Measurements from ENCODE around the gene PTTG1IP. TPM values are rescaled to one million over a fixed set of nuclear protein-coding genes. Genes with fewer than 3 reads are reported as not detected.

The PTTG1IP gene
- total and polyA plus RNA-seq, 2 donors (not counting 1 experiment from before 2014, with no cell fraction given) = 229 to 240 TPM

DNA sequence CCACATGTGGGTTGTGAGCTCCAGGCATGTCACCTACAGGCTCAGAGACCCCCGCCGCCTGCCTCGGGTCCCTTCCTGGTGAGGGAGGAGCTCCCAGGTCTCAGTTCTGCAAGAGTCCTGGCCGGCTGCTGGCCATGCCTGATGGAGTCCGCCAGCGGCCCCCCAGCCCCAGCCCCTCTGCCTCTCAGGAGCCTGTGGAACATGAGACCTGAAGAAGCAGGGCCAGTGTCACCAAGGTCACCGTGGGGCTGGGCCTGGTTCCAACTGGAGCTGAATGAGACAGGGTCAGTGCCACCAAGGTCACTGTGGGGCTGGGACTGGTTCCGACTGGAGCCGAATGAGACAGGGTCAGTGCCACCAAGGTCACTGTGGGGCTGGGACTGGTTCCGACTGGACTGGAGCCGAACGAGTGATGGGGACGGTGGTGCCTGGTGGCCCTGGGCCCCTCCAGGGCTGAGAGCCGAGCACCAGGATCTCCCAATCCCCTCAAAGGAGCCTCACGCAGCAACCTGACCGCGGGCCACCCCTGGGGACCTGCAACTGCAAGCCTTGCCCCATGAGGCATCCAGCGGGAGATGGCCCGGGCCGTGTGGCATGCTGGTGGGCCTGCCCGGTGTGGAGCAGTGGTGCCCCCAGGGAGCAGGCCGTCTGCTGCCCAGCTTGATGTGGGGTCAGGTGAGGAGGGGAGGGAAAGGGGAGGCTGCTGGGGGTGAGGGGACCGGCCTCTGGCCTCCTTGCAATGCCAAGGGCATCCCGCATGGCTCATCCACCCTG lies 14.5 kb upstream of the PTTG1IP start:
- Histone ChIP-seq H2AFZ (ENCODE audit: low read length) (no peak overlapping the region), H3K4me1 (ENCODE audit: control insufficient read depth, extremely low read depth, insufficient read depth, low read length) (no peaks in the 10 kb centered on the region), H3K27me3 (ENCODE audit: control insufficient read depth, insufficient read depth, low read length) (peaks cover 4% of the 10 kb centered on the region), H4K20me1 (ENCODE audit: control insufficient read depth, extremely low read depth, insufficient read depth, low read length) (no peaks in the 10 kb centered on the region), H3K9ac (ENCODE audit: insufficient read depth, low read length) (no peak overlapping the region), H3K4me2 (ENCODE audit: extremely low read depth, insufficient read depth, low read length) (no peak overlapping the region), H3K27ac (ENCODE audit: insufficient read depth, low read length) (no peak overlapping the region), H3K79me2 (ENCODE audit: control insufficient read depth, insufficient read depth, low read length) (no peaks in the 10 kb centered on the region), H3K9me3 (ENCODE audit: control insufficient read depth, insufficient read depth, low read depth, low read length) (no peaks in the 10 kb centered on the region), H3K36me3 (ENCODE audit: control insufficient read depth, insufficient read depth, low read length) (no peaks in the 10 kb centered on the region), H3K4me3 (replicated peaks in 1 of 4; ENCODE audit: control extremely low read depth in 1 of 4, insufficient read depth in 1 of 4, low read depth in 3 of 4, low read length in 4 of 4) (no peak overlapping the region)
- no peak for TF ChIP-seq EZH2 (IDR thresholded peaks at IDR 0.05; ENCODE audit: low read length, missing control alignments)
- TF ChIP-seq CTCF (conservative IDR thresholded peaks at IDR 0.05 in 1 of 2, IDR thresholded peaks at IDR 0.05 in 1 of 2; ENCODE audit: low read depth in 1 of 2, low read length in 2 of 2) = no peak
- DNase-seq (ENCODE audit: low read depth in 2 of 2) = no peak

GRCh38 chr21:44887126-44887806 lies 13.8 kb upstream of the PTTG1IP start:
- TF ChIP-seq CTCF (conservative IDR thresholded peaks at IDR 0.05 in 1 of 2, IDR thresholded peaks at IDR 0.05 in 1 of 2; ENCODE audit: low read depth in 1 of 2, low read length in 2 of 2) (no peak), EZH2 (IDR thresholded peaks at IDR 0.05; ENCODE audit: low read length, missing control alignments) (no peak)
- no peaks in the 10 kb centered on the region for H3K36me3 ChIP-seq (ENCODE audit: control insufficient read depth, insufficient read depth, low read length)

More at GRCh38 chr21:44887126-44887806, 13.8 kb upstream of the PTTG1IP start:
- Histone ChIP-seq H3K9me3 (ENCODE audit: control insufficient read depth, insufficient read depth, low read depth, low read length) (no peaks in the 10 kb centered on the region), H3K27me3 (ENCODE audit: control insufficient read depth, insufficient read depth, low read length) (peaks cover 2% of the 10 kb centered on the region), H3K4me1 (ENCODE audit: control insufficient read depth, extremely low read depth, insufficient read depth, low read length) (no peaks in the 10 kb centered on the region), H3K79me2 (ENCODE audit: control insufficient read depth, insufficient read depth, low read length) (no peaks in the 10 kb centered on the region), H3K9ac (ENCODE audit: insufficient read depth, low read length) (no peak overlapping the region), H4K20me1 (ENCODE audit: control insufficient read depth, extremely low read depth, insufficient read depth, low read length) (no peaks in the 10 kb centered on the region), H3K27ac (ENCODE audit: insufficient read depth, low read length) (no peak overlapping the region), H3K4me2 (ENCODE audit: extremely low read depth, insufficient read depth, low read length) (no peak overlapping the region), H3K4me3 (replicated peaks in 1 of 4; ENCODE audit: control extremely low read depth in 1 of 4, insufficient read depth in 1 of 4, low read depth in 3 of 4, low read length in 4 of 4) (no peak overlapping the region), H2AFZ (ENCODE audit: low read length) (no peak overlapping the region)
- DNase-seq (ENCODE audit: low read depth in 2 of 2) = no peak
